ENCODE results near the gene AKR1C1. TPM values are rescaled to one million over a fixed set of nuclear protein-coding genes. Genes with fewer than 3 reads are reported as not detected.
"Not testable (repeated sequence)": the region's sequence is repeated elsewhere in the genome, so short reads cannot be mapped to it uniquely, and the experiment has no call there.

Gene AKR1C1
- total RNA-seq, 1 donor from 2014 or later = 3.7 TPM

DNA sequence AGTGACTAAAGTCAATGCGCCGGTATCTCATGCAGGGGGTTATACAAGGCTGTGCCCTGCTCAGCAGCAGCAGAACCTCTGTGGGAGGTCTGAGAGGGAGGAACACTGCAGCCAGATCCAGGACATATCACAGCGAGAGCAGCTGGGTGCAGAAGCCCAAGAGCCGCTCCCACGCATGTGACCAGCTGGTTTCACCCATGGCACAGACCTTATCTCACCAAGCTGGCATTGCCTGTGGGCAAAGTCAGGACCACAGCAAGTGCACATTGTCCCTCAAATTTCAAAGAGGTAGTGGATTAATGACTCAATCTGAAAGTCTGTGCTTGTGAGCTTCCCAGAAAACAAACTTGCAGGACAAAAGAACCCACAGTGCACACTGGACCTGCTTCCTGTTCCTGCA lies 31.6 kb upstream of the AKR1C1 start:
- Mint-ChIP-seq H3K36me3 (ENCODE audit: low read depth) (peaks cover 8% of the 10 kb centered on the region), H3K9me3 (peaks cover 13% of the 10 kb centered on the region), H3K27me3 (ENCODE audit: low read depth) (no peaks in the 10 kb centered on the region), H3K4me3 (no peak overlapping the region), H3K4me1 (no peaks in the 10 kb centered on the region), H3K27ac (ENCODE audit: unreplicated experiment) (no peak overlapping the region)
- TF ChIP-seq, protein P1, sequence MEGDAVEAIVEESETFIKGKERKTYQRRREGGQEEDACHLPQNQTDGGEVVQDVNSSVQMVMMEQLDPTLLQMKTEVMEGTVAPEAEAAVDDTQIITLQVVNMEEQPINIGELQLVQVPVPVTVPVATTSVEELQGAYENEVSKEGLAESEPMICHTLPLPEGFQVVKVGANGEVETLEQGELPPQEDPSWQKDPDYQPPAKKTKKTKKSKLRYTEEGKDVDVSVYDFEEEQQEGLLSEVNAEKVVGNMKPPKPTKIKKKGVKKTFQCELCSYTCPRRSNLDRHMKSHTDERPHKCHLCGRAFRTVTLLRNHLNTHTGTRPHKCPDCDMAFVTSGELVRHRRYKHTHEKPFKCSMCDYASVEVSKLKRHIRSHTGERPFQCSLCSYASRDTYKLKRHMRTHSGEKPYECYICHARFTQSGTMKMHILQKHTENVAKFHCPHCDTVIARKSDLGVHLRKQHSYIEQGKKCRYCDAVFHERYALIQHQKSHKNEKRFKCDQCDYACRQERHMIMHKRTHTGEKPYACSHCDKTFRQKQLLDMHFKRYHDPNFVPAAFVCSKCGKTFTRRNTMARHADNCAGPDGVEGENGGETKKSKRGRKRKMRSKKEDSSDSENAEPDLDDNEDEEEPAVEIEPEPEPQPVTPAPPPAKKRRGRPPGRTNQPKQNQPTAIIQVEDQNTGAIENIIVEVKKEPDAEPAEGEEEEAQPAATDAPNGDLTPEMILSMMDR (conservative IDR thresholded peaks at IDR 0.05) = no peak
- no peak for DNase-seq (ENCODE audit: low read depth, low spot score)

DNA sequence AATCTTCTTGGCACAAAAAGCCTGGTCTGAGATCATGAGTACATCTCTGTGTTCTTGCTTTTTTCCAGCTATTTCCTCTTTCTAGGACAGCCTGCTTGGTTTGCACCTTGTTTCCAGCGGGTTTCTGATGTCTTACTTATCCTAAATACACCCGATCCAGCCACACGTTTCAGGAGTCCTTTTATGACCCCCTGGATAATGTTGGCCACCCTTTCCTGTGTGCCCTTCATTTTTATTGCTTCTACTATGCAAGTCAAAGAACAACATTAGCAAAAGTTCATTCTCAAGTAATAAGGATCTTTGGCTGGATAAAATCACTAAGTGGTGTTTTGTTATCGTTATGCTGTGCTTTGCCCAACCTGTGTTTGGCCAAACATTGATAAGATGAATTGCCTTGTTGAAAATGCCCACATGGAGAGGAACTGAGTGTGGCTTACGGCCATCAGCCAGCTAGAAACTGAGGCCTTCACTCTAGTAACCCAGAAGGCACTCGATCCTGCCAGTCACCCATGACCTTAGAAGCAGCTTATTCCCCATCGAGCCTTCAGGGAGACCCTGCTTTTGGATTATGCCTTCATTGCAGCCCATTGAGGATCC lies 28.7 kb upstream of the AKR1C1 start:
- H3K4me1 Mint-ChIP-seq = no peaks in the 10 kb centered on the region
- H3K4me3 Mint-ChIP-seq = no peak overlapping the region
- no peak overlapping the region for H3K27ac Mint-ChIP-seq (ENCODE audit: unreplicated experiment)
- DNase-seq (ENCODE audit: low read depth, low spot score) = no peak
- peaks cover 5% of the 10 kb centered on the region for H3K36me3 Mint-ChIP-seq (ENCODE audit: low read depth)
- TF ChIP-seq, protein P1 (conservative IDR thresholded peaks at IDR 0.05) = no peak
- peaks cover 12% of the 10 kb centered on the region for H3K9me3 Mint-ChIP-seq
- no peaks in the 10 kb centered on the region for H3K27me3 Mint-ChIP-seq (ENCODE audit: low read depth)

DNA sequence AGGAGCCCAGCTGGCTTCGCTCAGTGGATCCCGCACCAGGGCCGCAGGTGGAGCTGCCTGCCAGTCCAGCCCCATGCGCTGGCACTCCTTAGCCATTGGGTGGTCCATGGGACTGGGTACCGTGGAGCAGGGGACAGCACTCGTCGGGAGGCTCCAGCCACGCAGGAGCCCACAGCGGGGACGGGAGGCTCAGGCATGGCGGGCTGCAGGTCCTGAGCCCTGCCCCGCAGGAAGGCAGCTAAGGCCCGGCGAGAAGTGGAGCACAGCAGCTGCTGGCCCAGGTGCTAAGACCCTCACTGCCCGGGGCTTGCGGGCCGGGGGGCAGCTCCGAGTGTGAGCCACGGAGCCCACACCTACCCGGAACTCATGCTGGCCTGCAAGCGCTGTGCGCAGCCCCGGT lies 25.9 kb upstream of the AKR1C1 start:
- Mint-ChIP-seq H3K36me3 (ENCODE audit: low read depth) (no peaks in the 10 kb centered on the region), H3K4me3 (no peak overlapping the region), H3K27me3 (ENCODE audit: low read depth) (no peaks in the 10 kb centered on the region), H3K27ac (ENCODE audit: unreplicated experiment) (no peak overlapping the region), H3K4me1 (no peaks in the 10 kb centered on the region), H3K9me3 (peaks cover 8% of the 10 kb centered on the region)
- no peak for DNase-seq (ENCODE audit: low read depth, low spot score)
- TF ChIP-seq, protein P1 (conservative IDR thresholded peaks at IDR 0.05) = no peak

DNA sequence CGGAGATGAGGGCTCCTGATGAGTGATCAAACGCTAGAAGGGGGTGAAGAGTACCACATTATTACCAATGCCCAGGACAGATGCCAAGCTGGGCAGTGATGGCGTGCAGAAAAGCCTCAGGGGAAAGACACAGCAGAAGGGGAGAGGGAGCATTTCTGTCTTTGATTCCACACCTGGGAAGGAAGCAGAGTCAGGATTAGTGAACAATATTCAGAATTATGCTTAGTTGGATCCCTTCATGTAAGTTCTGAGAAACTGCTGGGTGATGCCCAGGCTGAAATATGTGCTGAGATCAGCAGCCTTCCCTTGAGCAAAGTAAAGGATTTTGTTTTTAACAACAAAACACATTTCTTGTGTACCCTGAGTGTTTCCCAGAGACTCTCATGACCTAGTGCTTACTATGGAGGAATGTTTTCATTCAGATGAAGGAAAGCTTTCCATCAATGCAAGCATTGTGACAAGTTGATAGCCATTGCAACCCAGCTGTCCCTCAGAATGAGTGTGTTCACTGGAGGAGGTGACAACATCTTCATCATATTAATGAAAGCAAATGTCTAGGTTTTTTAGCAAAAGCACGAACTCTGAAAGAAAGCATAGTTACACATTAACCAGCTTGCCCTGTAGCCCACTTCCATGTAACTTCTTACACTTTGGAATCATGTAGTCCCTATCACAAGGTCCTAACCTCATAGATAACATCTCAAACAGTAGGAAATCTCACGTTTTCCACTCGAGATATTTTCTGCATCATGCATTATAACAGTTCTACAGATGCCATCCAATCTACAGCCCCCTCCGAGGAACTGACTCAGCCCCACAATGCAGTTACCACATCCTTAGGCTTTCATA lies 23.8 kb upstream of the AKR1C1 start:
- no peak overlapping the region for H3K27ac Mint-ChIP-seq (ENCODE audit: unreplicated experiment)
- H3K9me3 Mint-ChIP-seq = peaks cover 8% of the 10 kb centered on the region
- no peaks in the 10 kb centered on the region for H3K27me3 Mint-ChIP-seq (ENCODE audit: low read depth)
- no peaks in the 10 kb centered on the region for H3K4me1 Mint-ChIP-seq
- TF ChIP-seq, protein P1 (conservative IDR thresholded peaks at IDR 0.05) = no peak
- DNase-seq (ENCODE audit: low read depth, low spot score) = no peak
- no peaks in the 10 kb centered on the region for H3K36me3 Mint-ChIP-seq (ENCODE audit: low read depth)
- H3K4me3 Mint-ChIP-seq = no peak overlapping the region

DNA sequence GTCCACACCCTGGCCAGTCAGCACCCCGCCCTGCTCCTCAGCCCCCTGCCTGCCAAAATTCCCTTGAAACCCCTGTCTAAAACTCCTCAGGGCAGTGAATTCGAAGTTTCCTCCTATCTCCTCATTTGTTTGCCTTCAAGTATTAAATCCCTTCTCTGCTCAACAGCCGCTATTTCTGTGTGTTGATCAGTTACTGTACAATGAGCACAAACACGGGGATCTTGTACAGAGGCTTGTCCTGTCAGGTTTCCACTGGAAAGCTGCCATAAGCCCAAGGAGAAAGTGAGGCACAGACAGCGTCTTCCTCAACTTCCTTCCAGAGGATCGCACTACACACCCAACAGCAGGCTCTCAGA lies 23.2 kb upstream of the AKR1C1 start:
- H3K4me3 Mint-ChIP-seq; H3K4me1 Mint-ChIP-seq; H3K9me3 Mint-ChIP-seq; H3K36me3 Mint-ChIP-seq (ENCODE audit: low read depth); H3K27me3 Mint-ChIP-seq (ENCODE audit: low read depth); H3K27ac Mint-ChIP-seq (ENCODE audit: unreplicated experiment); DNase-seq (ENCODE audit: low read depth, low spot score): not testable (repeated sequence)

DNA sequence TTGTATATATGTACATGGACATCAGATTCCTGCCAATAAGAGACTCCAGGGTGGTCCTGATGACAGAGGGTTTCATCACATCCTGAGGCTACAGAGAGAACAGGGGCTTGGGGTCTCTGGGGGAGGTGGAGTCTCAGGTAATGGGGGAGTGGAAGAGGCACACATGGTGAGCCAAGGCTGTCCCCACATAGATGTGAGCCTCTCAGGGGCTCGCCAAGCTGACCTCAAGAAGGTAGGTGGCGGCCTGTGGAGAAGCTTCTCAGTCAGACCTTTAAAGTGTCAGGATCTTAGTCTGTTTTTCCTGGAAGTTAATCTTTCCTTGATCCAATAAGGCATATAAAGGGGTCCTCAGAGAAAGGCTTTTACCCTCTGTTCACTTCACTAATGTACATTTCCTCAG lies 22.3 kb upstream of the AKR1C1 start:
- not testable (repeated sequence) for H3K9me3 Mint-ChIP-seq; H3K27ac Mint-ChIP-seq (ENCODE audit: unreplicated experiment); H3K4me3 Mint-ChIP-seq; H3K36me3 Mint-ChIP-seq (ENCODE audit: low read depth); DNase-seq (ENCODE audit: low read depth, low spot score); H3K27me3 Mint-ChIP-seq (ENCODE audit: low read depth); H3K4me1 Mint-ChIP-seq
